ENCODE measurements around the gene CBARP. TPM values are rescaled to one million over a fixed set of nuclear protein-coding genes. Genes with fewer than 3 reads are reported as not detected.

The CBARP gene
- polyA plus RNA-seq, 1 of the 3 experiments (the other 2 are of a cell fraction): 5.1 TPM

DNA sequence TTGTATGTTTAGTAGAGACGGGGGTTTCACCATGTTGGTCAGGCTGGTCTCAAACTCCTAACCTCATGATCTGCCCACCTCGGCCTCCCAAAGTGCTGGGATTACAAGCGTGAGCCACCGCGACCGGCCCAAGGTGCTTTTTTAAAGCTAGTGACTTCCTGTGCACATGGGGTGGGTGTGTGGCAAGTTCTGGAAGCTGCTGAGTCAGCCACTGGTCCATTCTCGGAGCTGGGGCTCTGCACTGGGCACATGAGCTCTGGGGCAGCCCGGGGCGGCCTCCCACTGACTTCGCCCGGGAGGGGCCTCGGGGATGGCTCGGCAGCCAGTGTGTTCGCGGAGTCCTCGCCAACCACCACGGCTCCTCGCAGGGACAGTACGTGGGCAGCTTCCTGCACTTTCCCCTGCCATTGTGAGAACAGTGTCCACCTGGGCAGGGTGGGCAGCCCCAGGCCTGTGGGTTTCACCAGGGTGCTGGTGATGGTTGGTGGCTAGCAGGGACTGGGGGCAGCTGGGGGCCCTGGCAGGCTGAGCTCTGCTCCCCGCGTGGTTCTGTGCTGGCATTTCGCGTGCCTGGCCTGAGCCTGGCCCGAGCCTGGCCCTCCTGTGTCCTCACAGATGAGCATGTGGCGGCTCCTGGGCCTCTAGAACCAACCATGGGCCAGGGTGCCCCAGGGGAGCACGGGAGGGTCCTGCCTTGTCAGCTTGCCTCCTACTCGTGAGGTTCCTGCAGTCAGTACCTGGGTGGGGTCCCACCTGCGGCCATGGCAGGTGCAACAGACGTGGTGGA is 12.2 kb downstream of the CBARP start:
- H3K4me1 ChIP-seq (ENCODE audit: control insufficient read depth in 1 of 2, insufficient read depth in 2 of 2, low read depth in 1 of 2, low read length in 1 of 2): peaks cover 0 to 5% of the 10 kb centered on the region in 2 experiments; a peak in 1 of 4 replicates
- ChIA-PET POLR2A (interaction anchor here (1.1 to 1.7 kb wide), 2 partner anchors 11 to 44 kb away, joined by 4 to 6 read pairs; partner anchors contain the start of gene CIRBP), CTCF (interaction anchor here (0.7 to 2.2 kb wide), 8 partner anchors 9 to 196 kb away, joined by 3 to 12 read pairs (median 6); partner anchors contain the start of gene ATP5F1D)
- H3K4me3 ChIP-seq (ENCODE audit: low read depth in 2 of 2, low read length in 1 of 2): no peak overlapping the region
- no peak overlapping the region for H3K27ac ChIP-seq (ENCODE audit: low read depth in 2 of 2, low read length in 1 of 2)
- peaks cover 5% of the 10 kb centered on the region for H3K79me2 ChIP-seq (ENCODE audit: insufficient read depth)
- H3K27me3 ChIP-seq (ENCODE audit: insufficient read depth): no peaks in the 10 kb centered on the region
- peaks cover 3% of the 10 kb centered on the region for H3F3A ChIP-seq (replicated peaks; ENCODE audit: insufficient read depth)
- no peak overlapping the region for H2AFZ ChIP-seq (ENCODE audit: low read depth)
- H3K36me3 ChIP-seq (replicated peaks in 1 of 2; ENCODE audit: control insufficient read depth in 1 of 2, insufficient read depth in 2 of 2, low read length in 1 of 2): peaks cover 0 to 59% of the 10 kb centered on the region in 2 experiments
- H3K9me2 ChIP-seq: no peaks in the 10 kb centered on the region
- no peaks in the 10 kb centered on the region for H3K9me3 ChIP-seq
- no peak for TF ChIP-seq RXRA (IDR thresholded peaks at IDR 0.05; ENCODE audit: borderline replicate concordance, low read depth)
- no peak for TF ChIP-seq FOSL2 (IDR thresholded peaks at IDR 0.05; ENCODE audit: borderline replicate concordance, low read depth)
- TF ChIP-seq EZH2phosphoT487 (IDR thresholded peaks at IDR 0.05; ENCODE audit: borderline replicate concordance, low read depth): no peak
- TF ChIP-seq EP300 (IDR thresholded peaks at IDR 0.05; ENCODE audit: borderline replicate concordance in 1 of 2, low read depth in 1 of 2, low read length in 1 of 2): no peak
- TF ChIP-seq FOXM1 (IDR thresholded peaks at IDR 0.05; ENCODE audit: low read depth): no peak
- no peak for TF ChIP-seq RAD21 (IDR thresholded peaks at IDR 0.05; ENCODE audit: low read length)
- 88% methylated on average over 15 of the region's 29 CpGs for WGBS (ENCODE audit: low lambda C conversion rate)
- no peak for DNase-seq
- H3K9ac ChIP-seq: no peak overlapping the region
- H4K20me1 ChIP-seq (ENCODE audit: insufficient read depth): peaks cover 15% of the 10 kb centered on the region; the same call in 1 of the 2 replicates
- H3K4me2 ChIP-seq: no peak overlapping the region

DNA sequence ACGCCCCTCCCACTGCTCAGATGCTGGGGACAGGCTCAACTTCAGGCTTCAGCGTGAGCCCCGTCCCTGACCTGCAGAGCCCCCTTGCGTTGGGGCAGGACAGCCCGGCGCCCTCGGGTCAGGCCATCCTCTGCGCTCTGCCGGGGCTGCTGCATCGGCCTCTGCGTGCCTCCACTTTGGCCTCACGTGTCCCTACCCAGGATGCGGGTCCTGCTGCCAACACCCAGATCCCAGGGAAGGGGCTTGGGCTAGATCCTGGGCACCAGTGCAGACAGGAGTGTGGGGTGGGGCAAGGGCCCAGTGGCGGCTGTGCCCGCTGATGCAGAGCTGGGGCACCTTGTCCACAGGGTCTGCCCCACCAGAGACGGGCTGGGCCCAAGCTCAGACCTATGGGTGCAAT is 13.0 kb downstream of the CBARP start:
- Histone ChIP-seq H3K4me1 (ENCODE audit: control insufficient read depth in 1 of 2, insufficient read depth in 2 of 2, low read depth in 1 of 2, low read length in 1 of 2) (peaks cover 0 to 5% of the 10 kb centered on the region in 2 experiments; a peak in 1 of 4 replicates), H3K27me3 (ENCODE audit: insufficient read depth) (no peaks in the 10 kb centered on the region), H3K9ac (no peak overlapping the region), H3K27ac (ENCODE audit: low read depth in 2 of 2, low read length in 1 of 2) (no peak overlapping the region), H3K9me3 (no peaks in the 10 kb centered on the region), H3K36me3 (replicated peaks in 1 of 2; ENCODE audit: control insufficient read depth in 1 of 2, insufficient read depth in 2 of 2, low read length in 1 of 2) (peaks cover 0 to 55% of the 10 kb centered on the region in 2 experiments), H2AFZ (ENCODE audit: low read depth) (no peak overlapping the region), H4K20me1 (ENCODE audit: insufficient read depth) (peaks cover 15% of the 10 kb centered on the region; the same call in 1 of the 2 replicates), H3K79me2 (ENCODE audit: insufficient read depth) (peaks cover 13% of the 10 kb centered on the region), H3K4me2 (no peak overlapping the region), H3K9me2 (no peaks in the 10 kb centered on the region), H3K4me3 (ENCODE audit: low read depth in 2 of 2, low read length in 1 of 2) (no peak overlapping the region), H3F3A (replicated peaks; ENCODE audit: insufficient read depth) (peaks cover 3% of the 10 kb centered on the region)
- DNase-seq: no peak
- ChIA-PET CTCF (interaction anchor here (1.3 to 2.2 kb wide), 5 partner anchors 8 to 112 kb away, joined by 6 to 12 read pairs (median 7); partner anchors contain the start of gene ATP5F1D), POLR2A (interaction anchor here (1.7 kb wide), 1 partner anchor 44 kb away, joined by 4 read pairs; the partner anchor contains the start of gene CIRBP)
- 89% methylated on average over 4 of the region's 16 CpGs for WGBS (ENCODE audit: low lambda C conversion rate)
- TF ChIP-seq TEAD4 (IDR thresholded peaks at IDR 0.05; ENCODE audit: borderline replicate concordance, insufficient read depth) (no peak), NRF1 (IDR thresholded peaks at IDR 0.05; ENCODE audit: low read depth, low read length) (no peak)

Measured in SK-N-SH (cell line).